ENCODE measurements around the gene LLGL1.
A peak's percentile ranks its signal among the peaks of the same experiment; 100 is the strongest.

Gene LLGL1

GRCh38 chr17:18225121-18225641 is at the start of gene LLGL1:
LLGL1 (plus strand) TSS chr17:18225635; CDS start chr17:18225683, 48 bp downstream.
- peak; percentile 99 for DNase-seq (ENCODE audit: low spot score)

DNA sequence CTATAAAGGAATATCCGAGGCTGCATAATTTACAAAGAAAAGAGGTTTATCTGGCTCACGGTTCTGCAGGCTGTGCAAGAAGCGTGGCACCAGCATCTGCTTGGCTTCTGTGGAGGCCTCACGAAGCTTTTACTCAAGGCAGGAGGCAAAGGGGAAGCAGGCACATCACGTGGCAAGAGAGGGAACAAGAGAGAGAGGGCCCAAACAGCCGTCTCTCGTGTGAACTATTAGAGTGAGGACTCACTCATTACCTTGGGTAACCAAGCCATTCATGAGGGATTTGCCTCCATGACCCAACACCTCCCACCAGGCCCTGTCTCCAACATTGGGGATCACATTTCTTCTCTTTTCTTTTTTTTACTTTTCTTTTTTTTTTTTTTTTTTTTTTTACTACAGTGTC is 49.3 kb upstream of the LLGL1 start:
- no peak for DNase-seq (ENCODE audit: low spot score)

DNA sequence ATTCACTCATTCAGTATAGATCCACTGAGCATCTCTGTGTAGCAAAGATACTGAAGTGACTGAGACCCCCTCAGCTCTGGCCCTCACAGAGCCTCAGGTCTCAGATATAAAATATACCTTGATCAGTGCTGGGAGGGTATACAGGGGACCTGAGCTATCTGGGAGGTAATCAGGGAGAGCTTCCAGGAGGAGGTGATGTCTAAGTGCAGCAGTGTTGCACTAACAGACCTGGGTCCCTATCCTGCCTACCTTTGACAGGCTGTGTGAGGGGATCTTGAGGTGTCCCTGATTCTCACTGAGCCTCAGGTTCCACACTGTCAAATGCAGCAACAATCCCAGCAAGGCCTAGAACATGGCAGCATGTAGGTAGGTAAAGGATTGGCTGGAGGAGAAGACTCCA is 48.3 kb upstream of the LLGL1 start:
- DNase-seq (ENCODE audit: low spot score), result no peak

DNA sequence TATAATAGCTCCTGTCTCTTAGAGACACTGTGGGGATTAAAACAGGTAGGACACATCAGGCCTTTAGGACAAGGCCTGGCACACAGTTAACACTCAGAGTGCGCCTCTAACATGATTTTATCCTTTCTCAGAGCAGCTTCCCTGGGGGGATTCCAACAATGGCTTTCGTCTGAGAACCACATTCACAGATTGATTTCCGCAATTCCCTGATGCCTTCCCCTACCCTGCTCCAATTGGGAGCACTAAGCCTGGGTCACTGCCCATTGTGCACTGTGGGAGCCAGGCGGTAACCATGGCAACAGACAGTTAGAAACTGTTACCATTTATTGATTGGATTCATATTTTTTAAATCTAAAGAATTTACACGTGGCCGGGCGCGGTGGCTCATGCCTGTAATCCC is 47.7 kb upstream of the LLGL1 start:
- DNase-seq (ENCODE audit: low spot score), result no peak

DNA sequence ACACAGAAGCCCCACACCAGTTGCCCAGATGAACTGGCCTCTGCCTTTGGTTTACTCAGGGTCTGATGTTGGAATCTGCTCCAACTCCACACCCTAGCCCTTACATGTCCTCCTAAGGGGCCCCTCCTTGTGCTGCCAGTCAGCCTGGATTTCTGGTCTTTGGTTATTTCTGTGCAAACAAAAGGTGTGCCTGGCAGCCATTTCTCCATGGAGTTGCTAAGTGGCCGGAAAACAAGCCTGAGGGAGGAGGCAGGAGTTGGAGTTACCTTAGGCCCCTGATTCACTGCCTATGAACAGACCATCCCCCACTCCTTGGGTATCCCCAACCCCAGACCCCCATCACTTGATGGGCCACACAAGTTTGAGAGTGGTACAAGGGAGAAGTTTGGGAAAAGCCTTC is 46.2 kb upstream of the LLGL1 start:
- DNase-seq (ENCODE audit: low spot score), result no peak

- no peak for DNase-seq (ENCODE audit: low spot score)
Measured at GRCh38 chr17:18179804-18180203, 45.6 kb upstream of the LLGL1 start.

DNA sequence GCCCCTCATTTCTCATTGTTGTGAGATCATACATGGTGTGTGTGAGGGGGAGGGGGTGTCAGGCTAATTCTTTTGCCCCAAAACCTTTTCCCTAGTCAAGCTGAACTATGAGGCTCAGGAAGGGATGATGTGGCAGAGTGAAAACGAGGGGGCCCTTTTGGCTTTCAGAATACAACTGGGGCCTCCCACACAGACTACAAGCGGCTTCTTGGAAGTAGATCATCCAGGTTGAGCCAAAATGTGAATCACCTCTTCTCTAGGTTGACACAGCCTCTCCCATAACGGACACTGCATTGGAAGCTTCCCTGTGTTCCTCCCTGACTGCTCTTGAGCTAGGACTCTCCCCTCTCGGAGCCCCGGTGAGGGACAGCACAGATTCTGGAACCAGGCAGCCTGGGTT is 44.1 kb upstream of the LLGL1 start:
- DNase-seq (ENCODE audit: low spot score), result no peak

DNA sequence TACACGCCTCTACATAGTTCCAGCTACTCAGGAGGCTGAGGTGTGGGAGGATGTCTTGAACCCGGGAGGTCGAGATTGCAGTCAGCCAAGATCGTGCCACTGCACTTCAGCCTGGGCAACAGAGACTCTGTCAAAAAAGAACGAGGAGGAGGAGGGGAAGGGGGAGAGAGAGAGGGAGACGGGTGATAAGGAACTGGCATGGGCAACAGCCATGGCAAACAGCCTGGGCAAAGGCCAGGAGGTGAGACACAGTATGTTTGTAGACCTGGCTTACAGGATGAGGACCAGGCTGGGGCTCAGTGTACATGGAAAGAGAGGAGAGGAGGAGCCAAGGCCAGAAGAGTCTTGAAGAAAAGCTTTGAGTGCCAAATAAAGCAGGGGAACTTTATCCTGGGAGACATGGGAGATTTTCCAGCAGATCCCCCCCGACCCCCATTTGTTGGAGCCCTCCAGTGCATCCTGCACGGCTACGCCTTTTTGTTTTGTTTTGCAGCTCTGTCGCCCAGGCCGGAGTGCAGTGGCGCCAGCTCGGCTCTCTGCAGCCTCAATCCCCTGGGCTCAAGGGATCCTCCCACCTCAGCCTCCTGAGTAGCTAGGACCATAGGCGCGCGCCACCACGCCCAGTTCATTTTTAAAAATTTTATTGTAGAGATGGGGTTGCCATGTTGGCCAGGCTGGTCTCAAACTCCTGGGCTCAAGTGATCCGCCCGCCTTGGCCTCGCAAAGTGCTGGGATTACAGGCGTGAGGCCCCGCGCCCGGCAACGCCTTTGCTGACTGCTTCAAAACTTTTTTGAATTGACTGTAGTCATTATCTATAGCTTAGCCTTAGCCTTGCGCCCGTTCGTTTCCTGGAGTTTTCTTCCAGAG is 43.1 kb upstream of the LLGL1 start:
- DNase-seq (ENCODE audit: low spot score), result no peak

DNA sequence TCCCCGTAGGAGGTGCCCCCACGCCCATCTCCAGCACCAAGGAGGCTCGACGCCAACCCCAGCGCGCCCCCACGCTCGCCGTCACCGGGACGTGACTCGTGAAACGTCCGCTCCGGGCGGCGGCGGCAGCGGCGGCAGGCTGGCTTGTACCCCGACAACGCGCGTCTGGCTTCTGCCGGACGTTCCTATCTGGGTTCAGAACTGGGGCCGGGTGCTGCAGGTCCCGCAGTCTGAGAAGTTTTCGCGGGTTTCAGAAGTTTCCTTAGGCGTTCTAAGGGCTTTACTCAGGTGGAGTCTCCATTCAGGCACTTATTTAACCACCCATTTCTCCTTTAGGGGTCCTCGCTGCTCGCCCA is 42.5 kb upstream of the LLGL1 start:
- DNase-seq (ENCODE audit: low spot score), result peak; percentile 52

- peak; percentile 97 for DNase-seq (ENCODE audit: low spot score)
Measured at GRCh38 chr17:18183334-18184142, 41.9 kb upstream of the LLGL1 start, which contains the start of gene ALKBH5. ALKBH5 (plus strand) TSS chr17:18183828; CDS start chr17:18184244, 416 bp downstream.

DNA sequence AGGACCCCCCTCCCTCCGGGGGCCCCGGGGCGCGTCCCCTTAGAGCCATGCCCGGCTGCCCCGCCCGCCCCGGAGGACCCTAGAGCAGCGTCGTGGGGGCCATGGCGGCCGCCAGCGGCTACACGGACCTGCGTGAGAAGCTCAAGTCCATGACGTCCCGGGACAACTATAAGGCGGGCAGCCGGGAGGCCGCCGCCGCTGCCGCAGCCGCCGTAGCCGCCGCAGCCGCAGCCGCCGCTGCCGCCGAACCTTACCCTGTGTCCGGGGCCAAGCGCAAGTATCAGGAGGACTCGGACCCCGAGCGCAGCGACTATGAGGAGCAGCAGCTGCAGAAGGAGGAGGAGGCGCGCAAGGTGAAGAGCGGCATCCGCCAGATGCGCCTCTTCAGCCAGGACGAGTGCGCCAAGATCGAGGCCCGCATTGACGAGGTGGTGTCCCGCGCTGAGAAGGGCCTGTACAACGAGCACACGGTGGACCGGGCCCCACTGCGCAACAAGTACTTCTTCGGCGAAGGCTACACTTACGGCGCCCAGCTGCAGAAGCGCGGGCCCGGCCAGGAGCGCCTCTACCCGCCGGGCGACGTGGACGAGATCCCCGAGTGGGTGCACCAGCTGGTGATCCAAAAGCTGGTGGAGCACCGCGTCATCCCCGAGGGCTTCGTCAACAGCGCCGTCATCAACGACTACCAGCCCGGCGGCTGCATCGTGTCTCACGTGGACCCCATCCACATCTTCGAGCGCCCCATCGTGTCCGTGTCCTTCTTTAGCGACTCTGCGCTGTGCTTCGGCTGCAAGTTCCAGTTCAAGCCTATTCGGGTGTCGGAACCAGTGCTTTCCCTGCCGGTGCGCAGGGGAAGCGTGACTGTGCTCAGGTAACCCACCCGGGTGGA is 41.0 kb upstream of the LLGL1 start:
- DNase-seq (ENCODE audit: low spot score), result no peak

DNA sequence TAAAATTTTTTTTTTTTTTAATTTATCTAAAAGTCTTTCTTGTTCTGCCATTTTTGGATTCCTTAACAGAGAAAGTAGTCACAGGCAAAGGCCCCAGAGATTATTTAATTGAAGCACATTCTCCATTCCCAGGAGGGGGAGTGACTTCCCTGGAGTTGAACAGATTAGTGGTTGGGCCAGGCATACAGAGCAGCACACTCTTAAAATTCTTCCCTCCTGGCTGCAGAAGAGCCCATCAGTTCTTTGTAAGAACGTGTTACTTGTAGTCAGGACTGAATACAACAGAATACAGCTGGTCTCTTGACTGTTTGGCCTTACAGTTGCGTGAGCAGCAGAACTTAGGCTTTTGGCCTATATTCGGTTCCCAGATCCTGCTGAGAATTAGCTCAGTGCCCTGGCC is 40.0 kb upstream of the LLGL1 start:
- DNase-seq (ENCODE audit: low spot score), result no peak

DNA sequence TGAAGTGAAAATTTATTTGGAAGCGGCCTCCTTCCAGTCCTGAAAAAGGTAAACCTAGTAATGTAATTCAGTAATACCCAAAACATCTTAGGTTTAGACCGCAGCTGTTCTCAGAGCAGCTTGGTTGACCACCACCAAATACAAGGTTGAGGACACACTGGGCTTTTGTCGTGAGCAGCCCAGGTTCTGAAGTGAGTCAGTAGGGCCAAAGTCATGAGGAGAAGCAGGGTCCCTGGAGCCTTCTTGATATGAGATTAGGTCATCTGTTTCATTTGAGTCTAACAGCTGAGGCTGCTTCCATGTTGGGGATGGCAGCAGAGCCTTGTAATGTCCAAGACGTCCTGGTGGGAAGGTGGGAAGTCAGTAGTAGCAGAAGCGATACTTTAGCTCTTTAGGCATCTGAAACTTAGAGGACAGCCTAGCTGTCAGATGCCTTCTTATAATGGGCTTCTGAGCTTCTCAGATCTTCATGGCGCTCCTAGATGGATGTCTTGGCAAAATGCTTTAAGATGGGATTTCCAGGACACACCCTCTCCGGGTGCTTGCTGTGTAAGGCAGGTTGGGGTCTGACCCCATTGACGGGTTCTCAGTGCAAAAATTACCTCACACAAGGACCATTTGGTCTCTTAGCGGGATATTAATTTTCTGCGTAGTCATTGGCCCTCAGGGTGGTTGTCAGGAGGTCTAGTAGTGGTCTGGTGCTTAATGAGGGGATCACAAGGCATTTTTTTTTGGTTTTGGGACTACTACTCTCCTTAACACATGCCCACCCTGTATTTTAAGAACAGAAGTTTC is 39.4 kb upstream of the LLGL1 start:
- DNase-seq (ENCODE audit: low spot score), result no peak

GRCh38 chr17:18186627-18186982 is 38.8 kb upstream of the LLGL1 start:
- no peak for DNase-seq (ENCODE audit: low spot score)

GRCh38 chr17:18187226-18187625 is 38.2 kb upstream of the LLGL1 start:
- no peak for DNase-seq (ENCODE audit: low spot score)

DNA sequence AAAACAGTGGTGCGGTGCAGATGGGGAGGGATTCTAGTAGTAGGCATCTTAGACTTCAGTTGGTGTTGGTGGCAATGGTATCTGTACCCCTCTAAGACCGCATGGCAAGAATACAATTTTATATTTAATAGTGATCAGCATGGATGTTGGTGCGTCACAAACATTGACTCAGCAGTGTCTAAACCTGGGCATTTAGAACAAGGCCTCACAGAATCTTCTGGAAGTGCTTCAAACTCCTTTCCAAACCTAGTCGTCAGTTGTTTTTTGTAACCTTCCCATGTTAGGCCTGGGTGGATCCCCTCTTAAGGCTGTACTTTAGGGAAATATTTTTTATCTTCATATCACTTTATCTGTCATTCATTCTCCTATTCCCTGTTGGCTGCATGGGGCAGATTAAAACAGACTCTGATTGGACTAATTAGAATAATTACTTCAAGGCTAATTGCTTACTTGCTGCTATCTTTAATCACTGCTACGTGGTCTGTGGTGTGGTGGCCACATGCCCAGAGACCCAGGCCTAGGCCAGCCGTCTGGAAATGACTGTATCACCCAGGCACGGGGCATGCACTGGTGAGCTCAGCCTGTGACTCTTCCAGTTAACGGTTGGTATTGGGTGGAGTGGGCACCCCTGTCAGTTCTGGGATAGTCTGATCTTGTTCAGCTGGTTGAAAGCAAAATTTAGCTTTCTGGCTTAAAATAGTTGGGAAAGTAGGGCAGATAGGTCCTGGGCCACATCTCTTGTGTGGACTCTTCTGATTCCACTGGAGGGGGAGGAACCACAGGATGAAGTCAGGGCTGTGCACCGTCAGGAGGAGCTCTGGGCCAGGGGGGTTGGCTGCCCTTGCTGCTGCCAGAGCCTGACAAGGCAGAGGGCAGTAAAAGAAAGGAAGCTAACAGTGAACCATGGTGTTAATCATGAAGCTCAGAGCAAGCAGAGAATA is 37.3 kb upstream of the LLGL1 start:
- DNase-seq (ENCODE audit: low spot score), result no peak

GRCh38 chr17:18190628-18191235 is 34.7 kb upstream of the LLGL1 start:
- no peak for DNase-seq (ENCODE audit: low spot score)

DNA sequence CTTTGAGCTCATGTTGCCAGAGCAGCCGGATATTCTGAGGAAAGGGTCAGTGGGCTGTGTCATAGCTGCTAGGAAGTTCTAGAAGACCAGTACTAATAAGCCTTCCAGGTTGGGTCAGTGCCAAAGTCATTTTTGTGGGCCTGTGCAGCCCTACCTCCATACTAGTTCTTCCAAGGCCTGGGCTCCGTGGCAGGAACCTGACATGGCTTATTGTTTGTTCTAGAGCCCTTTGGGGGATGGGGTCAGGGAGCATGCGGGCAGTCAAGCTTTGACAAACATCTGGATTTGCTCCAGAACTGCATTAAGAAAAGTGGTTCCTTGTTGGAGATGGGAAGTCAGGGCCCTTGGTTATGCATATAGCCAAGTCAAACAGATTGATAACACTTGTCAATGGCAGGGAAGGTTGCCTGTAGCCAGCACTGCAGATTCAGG is 34.2 kb upstream of the LLGL1 start:
- no peak for DNase-seq (ENCODE audit: low spot score)

GRCh38 chr17:18191967-18192366 is 33.5 kb upstream of the LLGL1 start:
- no peak for DNase-seq (ENCODE audit: low spot score)

DNA sequence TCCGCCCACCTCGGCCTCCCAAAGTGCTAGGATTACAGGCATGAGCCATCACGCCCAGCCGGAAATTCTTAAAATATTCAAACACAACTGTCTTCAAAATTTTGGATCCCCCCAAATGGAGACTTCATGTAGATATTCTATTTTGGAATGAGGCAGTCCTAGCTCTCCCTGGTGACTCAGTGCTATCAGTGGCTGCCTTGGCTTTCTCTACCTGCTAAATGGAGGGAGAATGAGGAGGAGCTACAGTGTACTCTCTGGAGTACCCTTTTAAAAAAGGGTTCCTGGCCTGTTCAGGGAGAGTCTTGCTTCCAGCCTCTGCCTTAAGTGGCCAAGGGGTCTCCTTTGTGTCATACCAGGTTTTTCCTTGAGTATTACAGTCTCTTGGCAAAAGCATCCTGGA is 31.0 kb upstream of the LLGL1 start:
- DNase-seq (ENCODE audit: low spot score), result no peak
